Peyer's patch (tissue), 4 donors: Measurements from ENCODE around the gene GRIK4. TPM values are rescaled to one million over a fixed set of nuclear protein-coding genes. Genes with fewer than 3 reads are reported as not detected.

ENCODE experiments used
- DNase-seq, 3 donors: peaks; one replicate each; pipeline ENCODE4 v3.0.0-alpha.2; 2017 to 2019
- H3K27ac ChIP-seq, 4 donors: fragments of 200-600 bp; sonication (generic); one replicate each; pipeline ENCODE4 v1.5.1; 2016 to 2019
- H3K27me3 ChIP-seq, 2 donors: fragments of 200-600 bp; sonication (generic); one replicate each; pipeline ENCODE4 v1.5.1; 2019
- H3K36me3 ChIP-seq, 3 donors: fragments of 200-600 bp; sonication (generic); one replicate each; pipeline ENCODE4 v1.5.1; 2016 to 2019
- H3K4me1 ChIP-seq, 4 donors: fragments of 200-600 bp; sonication (generic); one replicate each; pipeline ENCODE4 v1.5.1; 2016 to 2019
- H3K4me3 ChIP-seq, 4 donors: fragments of 200-600 bp; sonication (generic); 1 replicate in 3 of 4; 2 replicates in 1 of 4; pipeline ENCODE4 v1.5.1; 2016 to 2019; ENCODE audit warnings: mild to moderate bottlenecking in 1 of 4
- H3K9me3 ChIP-seq, 4 donors: fragments of 200-600 bp; sonication (generic); one replicate each; pipeline ENCODE4 v1.5.1; 2016 to 2019; ENCODE audit warnings: mild to moderate bottlenecking in 1 of 4
- CTCF ChIP-seq, 6 experiments: fragments of 450-650 bp in 4 of 6; fragments of 200-600 bp in 2 of 6; sonication (generic) in 1 of 6; IDR thresholded peaks; one replicate each; pipeline ENCODE4 v1.5.1; 2017 to 2019; ENCODE audit warnings: antibody characterized with exemption in 6 of 6, mild to moderate bottlenecking in 3 of 6, moderate library complexity in 1 of 6
- POLR2A ChIP-seq, 2 donors: fragments of 450-650 bp; IDR thresholded peaks; one replicate each; pipeline ENCODE4 v1.5.1; 2017; ENCODE audit warnings: antibody characterized with exemption in 2 of 2, mild to moderate bottlenecking in 2 of 2, moderate library complexity in 2 of 2
- total RNA-seq, 4 donors: library from RNA; depleted of rRNA; stranded (reverse); fragments of >200 nt; gene quantifications; one replicate each; pipeline ENCODE4 v1.1.0, GENCODE V29; 2016

Gene GRIK4
- total RNA-seq, 4 donors from 2014 or later: 0.40 to 2.5 TPM; not detected in 2

- Histone ChIP-seq H3K4me1 (no peaks in the 10 kb centered on the region), H3K27me3 (no peaks in the 10 kb centered on the region), H3K36me3 (no peaks in the 10 kb centered on the region), H3K4me3 (no peak overlapping the region), H3K27ac (no peak overlapping the region), H3K9me3 (no peaks in the 10 kb centered on the region)
- TF ChIP-seq CTCF (IDR thresholded peaks at IDR 0.05) (no peak), POLR2A (IDR thresholded peaks at IDR 0.05) (no peak)
- DNase-seq: no peak
These were observed 403.1 kb downstream of the GRIK4 start for GRCh38 chr11:120914601-120915000.

GRCh38 chr11:120917559-120918239, 406.2 kb downstream of the GRIK4 start:
- H3K4me1 ChIP-seq: no peaks in the 10 kb centered on the region
- no peak for DNase-seq
- no peak overlapping the region for H3K4me3 ChIP-seq
- H3K9me3 ChIP-seq: no peaks in the 10 kb centered on the region
- TF ChIP-seq CTCF (IDR thresholded peaks at IDR 0.05) (no peak), POLR2A (IDR thresholded peaks at IDR 0.05) (no peak)
- H3K36me3 ChIP-seq: no peaks in the 10 kb centered on the region
- no peak overlapping the region for H3K27ac ChIP-seq
- no peaks in the 10 kb centered on the region for H3K27me3 ChIP-seq

GRCh38 chr11:120918257-120918656, 406.7 kb downstream of the GRIK4 start:
- no peak for DNase-seq
- H3K4me1 ChIP-seq: no peaks in the 10 kb centered on the region
- no peaks in the 10 kb centered on the region for H3K36me3 ChIP-seq
- H3K27ac ChIP-seq: no peak overlapping the region
- no peaks in the 10 kb centered on the region for H3K27me3 ChIP-seq
- TF ChIP-seq CTCF (IDR thresholded peaks at IDR 0.05) (no peak), POLR2A (IDR thresholded peaks at IDR 0.05) (no peak)
- no peaks in the 10 kb centered on the region for H3K9me3 ChIP-seq
- H3K4me3 ChIP-seq: no peak overlapping the region

- H3K4me3 ChIP-seq: no peak overlapping the region
- TF ChIP-seq CTCF (IDR thresholded peaks at IDR 0.05): no peak
- TF ChIP-seq POLR2A (IDR thresholded peaks at IDR 0.05): no peak
- H3K27me3 ChIP-seq: no peaks in the 10 kb centered on the region
- H3K9me3 ChIP-seq: no peaks in the 10 kb centered on the region
- H3K4me1 ChIP-seq: no peaks in the 10 kb centered on the region
- H3K36me3 ChIP-seq: no peaks in the 10 kb centered on the region
- no peak for DNase-seq
- no peak overlapping the region for H3K27ac ChIP-seq
These were observed 407.5 kb downstream of the GRIK4 start for GRCh38 chr11:120919045-120919444.

GRCh38 chr11:120919566-120919965, 408.0 kb downstream of the GRIK4 start:
- no peaks in the 10 kb centered on the region for H3K27me3 ChIP-seq

More at GRCh38 chr11:120919566-120919965, 408.0 kb downstream of the GRIK4 start:
- Histone ChIP-seq H3K36me3 (no peaks in the 10 kb centered on the region), H3K9me3 (no peaks in the 10 kb centered on the region), H3K4me3 (no peak overlapping the region), H3K27ac (no peak overlapping the region), H3K4me1 (no peaks in the 10 kb centered on the region)
- TF ChIP-seq POLR2A (IDR thresholded peaks at IDR 0.05) (no peak), CTCF (IDR thresholded peaks at IDR 0.05) (no peak)
- no peak for DNase-seq
